Kidney capillary endothelial cell (primary cell): ENCODE measurements around the gene CRACDL.
A peak's percentile ranks its signal among the peaks of the same experiment; 100 is the strongest.
"Not testable (repeated sequence)": the region's sequence is repeated elsewhere in the genome, so short reads cannot be mapped to it uniquely, and the experiment has no call there.

Experiments
- DNase-seq: peaks from one replicate; pipeline ENCODE4 v3.0.0-alpha.2; 2018; ENCODE audit warnings: low spot score

The CRACDL gene

GRCh38 chr2:98884658-98885057, 51.4 kb downstream of the CRACDL start:
- no peak for DNase-seq

- no peak for DNase-seq
These were observed 52.2 kb downstream of the CRACDL start for GRCh38 chr2:98883780-98884211.

- no peak for DNase-seq
These were observed 52.9 kb downstream of the CRACDL start for GRCh38 chr2:98882971-98883779.

GRCh38 chr2:98882368-98882767, 53.7 kb downstream of the CRACDL start:
- DNase-seq = no peak

- DNase-seq = no peak
These were observed 54.8 kb downstream of the CRACDL start for GRCh38 chr2:98881153-98881650.

GRCh38 chr2:98880266-98881152, 55.5 kb downstream of the CRACDL start:
- DNase-seq = no peak

GRCh38 chr2:98877658-98878057, 58.4 kb downstream of the CRACDL start:
- not testable (repeated sequence) for DNase-seq

- DNase-seq = no peak
These were observed 59.3 kb downstream of the CRACDL start for GRCh38 chr2:98876741-98877140.

GRCh38 chr2:98875746-98876145, 60.3 kb downstream of the CRACDL start:
- DNase-seq = no peak

- DNase-seq = no peak
These were observed 60.8 kb downstream of the CRACDL start for GRCh38 chr2:98875081-98875728.

- DNase-seq = no peak
These were observed 61.8 kb downstream of the CRACDL start for GRCh38 chr2:98874186-98874689.

GRCh38 chr2:98872526-98872925, 63.5 kb downstream of the CRACDL start:
- no peak for DNase-seq

GRCh38 chr2:98871506-98871905, 64.5 kb downstream of the CRACDL start:
- DNase-seq = no peak

- no peak for DNase-seq
These were observed 65.4 kb downstream of the CRACDL start for GRCh38 chr2:98870516-98871158.

- DNase-seq = no peak
These were observed 66.2 kb downstream of the CRACDL start for GRCh38 chr2:98869870-98870269.

- DNase-seq = no peak
These were observed 66.8 kb downstream of the CRACDL start for GRCh38 chr2:98869272-98869641.

GRCh38 chr2:98868548-98869271, 67.3 kb downstream of the CRACDL start:
- no peak for DNase-seq

GRCh38 chr2:98867539-98868309, 68.3 kb downstream of the CRACDL start:
- peak; percentile 76 for DNase-seq

GRCh38 chr2:98866033-98866432, 70.0 kb downstream of the CRACDL start:
- DNase-seq = peak; percentile 1

GRCh38 chr2:98861601-98862000, 74.4 kb downstream of the CRACDL start:
- DNase-seq = no peak
